GM12878 (cell line): ENCODE data around the gene FANCC. TPM values are rescaled to one million over a fixed set of nuclear protein-coding genes. Genes with fewer than 3 reads are reported as not detected.

Experiments
- ATAC-seq: fragments of 200-7000 bp; cut with Tn5 transposase; 3 replicates; pipeline ENCODE4 v1.9.1; 2020; ENCODE audit warnings: mild to moderate bottlenecking, moderate library complexity
- BruUV-seq: library from RNA; stranded (reverse); fragments of 400-500 nt; replicated peaks from 2 replicates; lab custom pipeline; 2021; lab: Mats Ljungman, UMichigan
- CTCF ChIA-PET: fragments of 300-600 bp; sonication (Branson Sonifier 250); formaldehyde crosslinking; extraction: SDS; loops from one replicate; lab custom pipeline; 2021; ENCODE audit warnings: inconsistent platforms; lab: Yijun Ruan, JAX
- POLR2A ChIA-PET: fragments of 350-600 bp; formaldehyde crosslinking; extraction: SDS; loops from one replicate; lab custom pipeline; 2021; ENCODE audit warnings: inconsistent platforms; lab: Charles Lee
- RAD21 ChIA-PET: fragments of 300-600 bp; sonication (Branson Sonifier 250); formaldehyde crosslinking; loops from one replicate; lab custom pipeline; 2023; ENCODE audit warnings: antibody characterized with exemption; ENCODE audit not compliant: unreplicated experiment; lab: Charles Lee
- SMC1A ChIA-PET: fragments of 300-600 bp; sonication (Branson Sonifier 250); formaldehyde crosslinking; loops from one replicate; lab custom pipeline; 2023; ENCODE audit not compliant: unreplicated experiment, uncharacterized antibody; lab: Charles Lee
- DNase-seq: peaks from one replicate; pipeline ENCODE4 v3.0.0-alpha.2; 2011; ENCODE audit warnings: low read depth, low spot score
- FAIRE-seq: peaks from 3 replicates; lab custom pipeline; 2011; peaks lifted over from hg19 to GRCh38; lab: Jason Lieb, UNC
- H2AFZ ChIP-seq: 2 replicates; pipeline ENCODE4 v1.6.0; 2011; ENCODE audit warnings: low read depth, low read length, control low read depth; ENCODE audit not compliant: control insufficient read depth
- H3K27ac ChIP-seq: 2 replicates; pipeline ENCODE4 v1.5.1; 2011; ENCODE audit warnings: control low read depth; ENCODE audit not compliant: control insufficient read depth, insufficient read depth
- H3K27me3 ChIP-seq, 2 experiments: replicated peaks in 1 of 2; 2 replicates each; pipeline versions ENCODE4 v1.6.0 to v1.6.1; 2011; ENCODE audit warnings: low read length in 1 of 2; ENCODE audit not compliant: control insufficient read depth in 2 of 2, insufficient read depth in 2 of 2
- H3K36me3 ChIP-seq, 2 experiments: 2 replicates each; pipeline ENCODE4 v1.5.1; 2011; ENCODE audit warnings: low read length in 1 of 2; ENCODE audit not compliant: control insufficient read depth in 2 of 2, insufficient read depth in 2 of 2
- H3K4me1 ChIP-seq: 2 replicates; pipeline ENCODE4 v1.6.1; 2011; ENCODE audit warnings: mild to moderate bottlenecking, low read length, moderate library complexity, mixed read lengths; ENCODE audit not compliant: control insufficient read depth, insufficient read depth
- H3K4me2 ChIP-seq: 2 replicates; pipeline ENCODE4 v1.6.0; 2011; ENCODE audit warnings: control low read depth; ENCODE audit not compliant: control insufficient read depth, insufficient read depth
- H3K4me3 ChIP-seq: fragments of 200-600 bp; sonication (generic); 2 replicates; pipeline ENCODE4 v1.5.1; 2016
- H3K79me2 ChIP-seq: 2 replicates; pipeline ENCODE4 v1.6.0; 2011; ENCODE audit warnings: low read length; ENCODE audit not compliant: control insufficient read depth, insufficient read depth
- H3K9ac ChIP-seq: 2 replicates; pipeline ENCODE4 v1.8.0; 2011; ENCODE audit warnings: low read length, control low read depth, mixed read lengths; ENCODE audit not compliant: control insufficient read depth, insufficient read depth
- H3K9me3 ChIP-seq: replicated peaks from 3 replicates; pipeline ENCODE4 v1.5.1; 2011; ENCODE audit warnings: mild to moderate bottlenecking, low read length; ENCODE audit not compliant: control insufficient read depth, insufficient read depth
- H4K20me1 ChIP-seq: 2 replicates; pipeline ENCODE4 v1.6.0; 2011; ENCODE audit not compliant: control insufficient read depth, insufficient read depth
- CBFB ChIP-seq: IDR thresholded peaks from 2 replicates; pipeline ENCODE4 v1.6.1; 2016; ENCODE audit warnings: antibody characterized with exemption, low read depth
- CTCF ChIP-seq, 3 experiments: IDR thresholded peaks in 2 of 3; conservative IDR thresholded peaks in 1 of 3; 2 replicates each; pipeline ENCODE4 v1.5.1; 2011; ENCODE audit warnings: low read depth in 3 of 3, low read length in 3 of 3, mild to moderate bottlenecking in 3 of 3, control low read depth in 2 of 3, moderate library complexity in 2 of 3, inconsistent platforms in 1 of 3, mixed read lengths in 1 of 3; ENCODE audit not compliant: control insufficient read depth in 2 of 3, insufficient read depth in 1 of 3; ENCODE audit errors: extremely low read depth in 1 of 3
- MEF2A ChIP-seq: IDR thresholded peaks from 2 replicates; pipeline ENCODE4 v1.6.1; 2011; ENCODE audit warnings: low read depth, mild to moderate bottlenecking, low read length, moderate library complexity; ENCODE audit not compliant: insufficient read depth
- RAD21 ChIP-seq: IDR thresholded peaks from 2 replicates; pipeline ENCODE4 v1.6.1; 2011; ENCODE audit warnings: mild to moderate bottlenecking, low read depth, low read length, moderate library complexity; ENCODE audit not compliant: insufficient read depth
- RCOR1 ChIP-seq: conservative IDR thresholded peaks from 2 replicates; pipeline ENCODE4 v1.6.1; 2012; ENCODE audit warnings: low read depth, low read length, improper control_type of control experiment
- RUNX3 ChIP-seq: IDR thresholded peaks from 2 replicates; pipeline ENCODE4 v1.6.1; 2012; ENCODE audit warnings: low read length, inconsistent platforms
- SMC3 ChIP-seq: IDR thresholded peaks from 2 replicates; pipeline ENCODE4 v1.6.1; 2011; ENCODE audit warnings: low read length, improper control_type of control experiment, borderline replicate concordance
- WGBS: methylation state at CpG from one replicate; pipeline ENCODE4 v1.1.6; 2016; ENCODE audit warnings: low lambda C conversion rate; ENCODE audit not compliant: insufficient replicate concordance, insufficient coverage; ENCODE audit errors: missing lambda C conversion rate; 5-methylcytosine and 5-hydroxymethylcytosine counted together
- in situ Hi-C: fragments of 300-500 bp; cut with MboI; formaldehyde crosslinking; loops from 9 replicates; pipeline ENCODE4 v1.14.3; 2018; ENCODE audit warnings: mixed read lengths
- intact Hi-C: fragments of 100-400 bp; cut with micrococcal nuclease; formaldehyde crosslinking; loops from one replicate; pipeline ENCODE4 v1.14.2; 2022; ENCODE audit not compliant: unreplicated experiment
- polyA plus RNA-seq, 11 experiments: library from polyadenylated mRNA; depleted of rRNA in 4 of 11; unstranded in 6 of 11; stranded (reverse) in 5 of 11; fragments of >200 nt; fragmentation: Nextera tagmentation in 4 of 11; fragmentation: Illumina TruSeq in 1 of 11; extraction: Ambion mirVana in 4 of 11; extraction: Trizol in 1 of 11; gene quantifications; 1 replicate in 1 of 11; 2 replicates in 10 of 11; pipeline versions ENCODE4 v1.2.1 to v1.2.3, GENCODE V29; 2011 to 2016; ENCODE audit warnings: inconsistent platforms in 2 of 11, missing spikeins in 2 of 11, low read depth in 1 of 11
- total RNA-seq, 4 experiments: library from RNA; depleted of rRNA in 3 of 4; stranded (reverse); fragments of >200 nt in 3 of 4; fragmentation: Illumina TruSeq in 1 of 4; extraction: Trizol in 1 of 4; gene quantifications; 2 replicates each; pipeline versions ENCODE4 v1.2.1 to v1.2.3, GENCODE V29; 2013 to 2021

Gene FANCC
- total and polyA plus RNA-seq, 10 of the 15 experiments (the other 5 are each of a cell fraction or from before 2014, with no cell fraction given), result 1.2 to 16.8 (median 10.5) TPM

DNA sequence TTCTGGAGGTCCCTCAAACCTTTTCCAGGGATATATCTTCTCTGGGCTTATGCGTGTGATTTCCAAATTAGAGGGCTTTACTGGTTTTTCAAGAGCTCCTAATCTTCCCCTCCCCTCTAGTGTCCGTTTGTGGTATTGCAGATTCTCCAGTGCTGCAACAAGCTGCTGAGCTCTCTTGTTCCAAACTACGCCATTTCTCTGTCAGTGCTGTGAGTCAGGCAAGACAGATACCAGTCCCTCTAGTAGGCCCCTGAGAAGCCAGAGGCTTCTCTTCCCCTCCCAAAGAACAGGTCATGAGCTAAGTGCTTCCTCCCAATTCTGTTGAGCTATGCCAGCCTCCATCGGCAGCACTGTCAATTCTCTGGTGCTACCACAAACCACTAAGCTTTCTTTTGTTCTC, 149.5 kb downstream of the FANCC start:
- intact Hi-C loops (no loop called here), in situ Hi-C loops (no loop called here)
- DNase-seq (no peak), FAIRE-seq (no peak), ATAC-seq (peak; percentile 72)
- ChIA-PET POLR2A (interaction anchor here (0.6 kb wide), 1 partner anchor 150 kb away, joined by 6 read pairs; no protein-coding TSS in a partner anchor), SMC1A (interaction anchor here (0.6 to 2.4 kb wide), 25 partner anchors 9 to 1720 kb away, joined by 3 to 49 read pairs (median 5); no protein-coding TSS in a partner anchor), CTCF (interaction anchor here (0.5 to 5.2 kb wide), 47 partner anchors 11 to 1572 kb away, joined by 3 to 188 read pairs (median 4); no protein-coding TSS in a partner anchor), RAD21 (interaction anchor here (0.7 to 2.4 kb wide), 12 partner anchors 12 to 502 kb away, joined by 3 to 46 read pairs (median 6); no protein-coding TSS in a partner anchor)
- Histone ChIP-seq H3K4me2 (no peak overlapping the region), H3K9ac (no peak overlapping the region), H4K20me1 (no peaks in the 10 kb centered on the region), H3K27ac (no peak overlapping the region), H3K9me3 (no peaks in the 10 kb centered on the region; the same call in 2 of the 3 replicates), H3K4me1 (peaks cover 5% of the 10 kb centered on the region; the same call in 1 of the 2 replicates), H2AFZ (no peak overlapping the region), H3K79me2 (no peaks in the 10 kb centered on the region), H3K4me3 (no peak overlapping the region), H3K36me3 (no peaks in the 10 kb centered on the region), H3K27me3 (no peaks in the 10 kb centered on the region)
- TF ChIP-seq MEF2A, result no peak
- TF ChIP-seq RAD21, result peak; percentile 59
- peak; percentile 56 to 87 (median 81) for TF ChIP-seq CTCF (IDR thresholded peaks at IDR 0.05 in 2 of 3, conservative IDR thresholded peaks at IDR 0.05 in 1 of 3; ENCODE audit: control insufficient read depth in 2 of 3, extremely low read depth in 1 of 3, insufficient read depth in 1 of 3, low read depth in 3 of 3, low read length in 3 of 3)
- no peak for TF ChIP-seq CBFB
- TF ChIP-seq SMC3, result peak; percentile 44; the same call in 1 of the 2 replicates
- peak; percentile 44; the same call in 1 of the 2 replicates for TF ChIP-seq RUNX3
- TF ChIP-seq RCOR1, result no peak
- 31% methylated on average over 4 of the region's 4 CpGs for WGBS
- no TSS peak for BruUV-seq
